ENCODE results near the gene POLD4.
"Not testable (repeated sequence)": the region's sequence is repeated elsewhere in the genome, so short reads cannot be mapped to it uniquely, and the experiment has no call there.

The POLD4 gene

DNA sequence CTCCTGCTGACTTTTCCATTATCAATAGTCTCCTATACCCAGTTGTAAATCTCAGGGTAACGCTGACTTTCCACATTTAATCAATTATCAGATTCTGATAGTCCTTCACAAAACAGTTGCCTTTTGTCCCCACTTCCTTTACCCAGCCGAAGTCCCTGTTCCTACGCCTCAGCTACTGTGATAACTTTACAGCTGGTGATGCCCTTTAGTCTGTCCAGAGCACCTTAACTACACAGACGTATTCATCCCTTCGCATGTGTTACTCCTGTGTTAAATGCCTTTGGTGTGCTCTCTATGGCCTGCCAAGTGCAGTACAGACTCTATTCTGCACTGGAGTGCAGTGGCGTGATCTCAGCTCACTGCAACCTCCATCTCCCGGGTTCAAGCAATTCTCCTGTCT is 29.8 kb downstream of the POLD4 start:
- no peak for DNase-seq (ENCODE audit: low read depth)
- TF ChIP-seq, protein P1, sequence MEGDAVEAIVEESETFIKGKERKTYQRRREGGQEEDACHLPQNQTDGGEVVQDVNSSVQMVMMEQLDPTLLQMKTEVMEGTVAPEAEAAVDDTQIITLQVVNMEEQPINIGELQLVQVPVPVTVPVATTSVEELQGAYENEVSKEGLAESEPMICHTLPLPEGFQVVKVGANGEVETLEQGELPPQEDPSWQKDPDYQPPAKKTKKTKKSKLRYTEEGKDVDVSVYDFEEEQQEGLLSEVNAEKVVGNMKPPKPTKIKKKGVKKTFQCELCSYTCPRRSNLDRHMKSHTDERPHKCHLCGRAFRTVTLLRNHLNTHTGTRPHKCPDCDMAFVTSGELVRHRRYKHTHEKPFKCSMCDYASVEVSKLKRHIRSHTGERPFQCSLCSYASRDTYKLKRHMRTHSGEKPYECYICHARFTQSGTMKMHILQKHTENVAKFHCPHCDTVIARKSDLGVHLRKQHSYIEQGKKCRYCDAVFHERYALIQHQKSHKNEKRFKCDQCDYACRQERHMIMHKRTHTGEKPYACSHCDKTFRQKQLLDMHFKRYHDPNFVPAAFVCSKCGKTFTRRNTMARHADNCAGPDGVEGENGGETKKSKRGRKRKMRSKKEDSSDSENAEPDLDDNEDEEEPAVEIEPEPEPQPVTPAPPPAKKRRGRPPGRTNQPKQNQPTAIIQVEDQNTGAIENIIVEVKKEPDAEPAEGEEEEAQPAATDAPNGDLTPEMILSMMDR (conservative IDR thresholded peaks at IDR 0.05; ENCODE audit: low read length): no peak
- no peak overlapping the region for H3K4me3 ChIP-seq (ENCODE audit: low read length)

DNA sequence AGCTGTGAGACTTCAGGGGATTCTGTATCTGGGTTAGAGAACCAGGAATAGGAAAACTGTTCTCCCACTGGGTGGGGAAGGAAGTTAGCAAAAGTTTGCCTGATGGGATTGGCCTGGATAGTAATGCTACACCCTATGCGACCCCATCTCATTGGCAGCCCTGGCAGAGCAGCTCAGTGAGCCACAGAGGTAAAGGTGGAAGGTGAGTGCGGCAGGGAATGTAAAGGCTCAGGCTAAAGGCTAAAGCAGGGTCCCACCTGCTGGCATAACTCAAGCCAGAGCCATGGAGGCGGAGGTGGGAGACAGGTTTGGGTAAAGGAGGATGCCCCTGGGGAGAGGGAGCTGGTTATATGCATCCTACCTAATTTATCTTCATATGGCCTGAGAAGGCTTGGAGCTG is 31.3 kb downstream of the POLD4 start:
- no peak for DNase-seq (ENCODE audit: low read depth)
- H3K4me3 ChIP-seq (ENCODE audit: low read length): no peak overlapping the region
- TF ChIP-seq, protein P1 (conservative IDR thresholded peaks at IDR 0.05; ENCODE audit: low read length): no peak

DNA sequence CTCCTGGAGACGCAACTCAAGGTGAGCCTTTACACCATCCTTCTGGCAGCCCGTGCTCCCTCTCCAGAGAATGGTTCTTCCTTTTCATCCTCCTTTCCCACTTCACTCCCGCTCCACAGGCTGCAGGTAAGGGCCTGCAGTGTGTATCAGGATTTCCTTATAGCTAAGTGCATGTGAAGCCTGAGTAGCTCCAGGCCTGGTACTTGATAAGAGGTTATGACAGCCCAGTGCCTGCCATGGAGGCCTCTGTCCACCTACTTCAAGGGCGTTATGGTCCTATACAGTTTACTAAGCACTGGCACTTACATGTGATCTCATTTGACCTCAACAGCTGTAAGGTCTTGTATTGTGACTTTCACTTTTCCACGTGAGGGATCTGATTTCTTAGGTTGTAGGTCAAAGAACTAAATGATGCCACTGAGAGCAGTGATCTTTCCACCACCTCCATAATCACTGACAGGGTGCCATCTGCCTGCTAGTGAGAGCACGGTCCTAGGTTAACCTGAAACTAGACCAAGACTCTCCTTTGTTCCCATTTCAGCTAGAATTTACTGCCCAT is 32.0 kb downstream of the POLD4 start:
- no peak for DNase-seq (ENCODE audit: low read depth)
- H3K4me3 ChIP-seq (ENCODE audit: low read length): no peak overlapping the region
- TF ChIP-seq, protein P1 (conservative IDR thresholded peaks at IDR 0.05; ENCODE audit: low read length): no peak

DNA sequence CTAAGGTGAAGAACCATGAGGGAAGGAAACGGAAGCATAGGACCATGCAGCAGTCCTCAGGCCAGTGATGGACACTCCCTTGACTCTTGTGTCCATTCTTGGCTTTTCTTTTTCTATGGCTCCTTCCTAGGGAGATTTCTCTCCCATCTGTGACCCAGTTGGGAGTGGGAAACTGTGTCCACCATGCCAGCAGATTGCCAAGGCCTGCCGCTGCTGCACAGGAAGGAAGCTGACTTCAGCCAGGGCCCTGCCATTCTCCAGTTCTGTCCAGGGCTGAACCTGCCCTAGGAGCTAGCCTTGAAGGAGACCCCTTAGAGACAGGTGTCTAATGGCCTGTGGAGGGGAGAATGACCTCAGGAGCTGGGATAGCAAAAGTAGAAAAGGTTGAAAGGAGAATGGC is 32.7 kb downstream of the POLD4 start:
- TF ChIP-seq, protein P1 (conservative IDR thresholded peaks at IDR 0.05; ENCODE audit: low read length): no peak
- DNase-seq (ENCODE audit: low read depth): no peak
- H3K4me3 ChIP-seq (ENCODE audit: low read length): no peak overlapping the region

DNA sequence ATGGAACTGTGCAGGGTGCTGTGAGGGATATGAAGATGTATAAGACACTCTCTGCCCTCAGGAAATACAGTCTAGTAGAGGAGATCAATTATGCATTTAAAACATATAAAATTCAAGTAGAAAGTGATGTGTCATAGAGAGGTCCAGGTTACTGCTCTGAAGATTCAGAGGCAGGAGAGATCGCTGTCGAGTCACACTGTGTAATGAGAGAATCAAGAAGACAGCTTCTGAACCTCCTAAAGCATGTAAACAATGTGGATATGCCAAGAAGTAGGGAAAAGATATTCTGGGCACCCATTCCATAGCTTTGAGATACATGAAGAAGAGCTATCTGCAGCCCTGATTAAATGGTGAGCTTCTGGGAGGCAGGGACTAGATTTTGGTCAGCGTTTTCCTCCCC is 33.3 kb downstream of the POLD4 start:
- TF ChIP-seq, protein P1 (conservative IDR thresholded peaks at IDR 0.05; ENCODE audit: low read length): no peak
- no peak overlapping the region for H3K4me3 ChIP-seq (ENCODE audit: low read length)
- peak; percentile 40 for DNase-seq (ENCODE audit: low read depth)

DNA sequence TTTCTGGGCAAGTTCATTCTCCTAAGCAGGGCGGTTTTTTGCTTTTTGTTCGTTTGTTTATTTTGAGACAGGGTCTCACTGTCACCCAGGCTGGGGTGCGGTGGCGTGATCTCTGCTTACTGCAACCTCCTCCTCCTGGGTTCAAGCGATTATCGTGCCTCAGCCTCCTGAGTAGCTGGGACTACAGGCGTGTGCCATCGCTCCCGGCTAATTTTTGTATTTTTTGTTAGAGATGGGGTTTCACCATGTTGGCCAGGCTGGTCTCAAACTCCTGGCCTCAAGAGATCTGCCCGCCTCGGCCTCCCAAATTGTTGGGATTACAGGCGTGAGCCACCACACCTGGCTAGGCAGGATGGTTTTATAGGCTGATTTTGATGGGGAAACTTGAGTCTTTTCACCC is 34.5 kb downstream of the POLD4 start:
- not testable (repeated sequence) for DNase-seq (ENCODE audit: low read depth)
- peak overlapping the region; percentile 95; the same call in 1 of the 2 replicates for H3K4me3 ChIP-seq (ENCODE audit: low read length)

DNA sequence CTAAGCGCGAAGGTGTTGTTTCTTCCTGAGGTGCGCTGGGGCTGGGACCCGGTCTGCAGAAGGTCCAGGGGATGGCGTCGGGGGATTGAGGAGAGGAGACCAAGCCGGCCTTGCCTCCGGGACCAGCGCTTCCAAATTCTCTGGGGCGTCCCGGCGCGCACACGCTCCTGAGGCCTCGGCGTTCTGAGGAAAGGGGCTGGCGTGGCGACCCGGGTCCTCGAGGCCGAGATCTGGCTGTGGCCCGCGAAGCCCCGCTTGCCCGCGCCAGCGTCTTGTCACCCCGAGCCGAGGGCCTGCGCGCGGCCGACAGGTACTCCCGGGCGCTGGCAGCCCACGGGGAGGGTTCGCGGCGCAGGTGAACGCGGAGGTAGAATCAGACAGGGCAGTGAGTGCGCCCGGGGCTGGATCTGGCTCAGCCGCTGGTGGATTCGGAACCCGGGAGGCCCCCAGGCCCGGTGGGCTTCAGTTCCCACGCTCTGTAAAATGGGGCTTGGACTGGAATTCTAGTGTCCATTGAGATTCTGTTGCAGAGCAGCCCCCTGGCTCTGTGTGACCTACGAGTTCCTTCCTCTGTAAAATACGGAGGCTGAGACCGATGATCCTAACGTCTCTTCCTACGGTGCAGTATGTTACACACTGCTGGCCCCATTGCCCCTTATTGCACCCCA is 35.3 kb downstream of the POLD4 start:
- no peak for DNase-seq (ENCODE audit: low read depth)
- H3K4me3 ChIP-seq (ENCODE audit: low read length): peak overlapping the region; percentile 95
- TF ChIP-seq, protein P1 (conservative IDR thresholded peaks at IDR 0.05; ENCODE audit: low read length): no peak
